Keratinocyte (primary cell): ENCODE data around the gene NDUFAF8.

Source experiments
- CTCF ChIP-seq, 3 experiments: IDR thresholded peaks in 1 of 3; conservative IDR thresholded peaks in 1 of 3; optimal IDR thresholded peaks in 1 of 3; 2 replicates in 2 of 3; 3 replicates in 1 of 3; pipeline versions ENCODE3 to v1.5.1; 2011; ENCODE audit warnings: low read length in 3 of 3, mild to moderate bottlenecking in 3 of 3, moderate library complexity in 2 of 3, control low read depth in 1 of 3, inconsistent platforms in 1 of 3; ENCODE audit not compliant: insufficient read depth in 2 of 3; ENCODE audit errors: extremely low read depth in 1 of 3
- EZH2 ChIP-seq: IDR thresholded peaks from one replicate; pipeline ENCODE4 v1.6.1; 2012; ENCODE audit warnings: inconsistent platforms, mild to moderate bottlenecking, low read length, moderate library complexity

- TF ChIP-seq CTCF (optimal IDR thresholded peaks at IDR 0.05 in 1 of 3, IDR thresholded peaks at IDR 0.05 in 1 of 3, conservative IDR thresholded peaks at IDR 0.05 in 1 of 3; ENCODE audit: extremely low read depth in 1 of 3, insufficient read depth in 2 of 3, low read length in 3 of 3), result no peak
- no peak for TF ChIP-seq EZH2
These were observed 13.3 kb downstream of the NDUFAF8 start for GRCh38 chr17:81252326-81252986.
